Hippocampal formation (tissue), 2 donors: ENCODE results near the gene ADPGK.
"Not testable (repeated sequence)": the region's sequence is repeated elsewhere in the genome, so short reads cannot be mapped to it uniquely, and the experiment has no call there.

ENCODE experiments used
- DNase-seq, 2 donors: peaks; one replicate each; lab custom pipeline; 2025; lab: John Stamatoyannopoulos, UW

ADPGK gene

GRCh38 chr15:72783640-72784455 is at the start of gene ADPGK:
TSS of gene ADPGK (minus strand) at chr15:72783758. CDS start at chr15:72783691, 67 bp downstream.
- peak; percentile 84 to 90 for DNase-seq

GRCh38 chr15:72827226-72827625 is 43.7 kb upstream of the ADPGK start:
- DNase-seq, result peak in 1 of 2 donors; percentile 21

GRCh38 chr15:72826611-72827010 is 43.1 kb upstream of the ADPGK start:
- DNase-seq, result no peak

GRCh38 chr15:72825829-72826228 is 42.3 kb upstream of the ADPGK start:
- DNase-seq, result no peak

GRCh38 chr15:72824781-72825180 is 41.2 kb upstream of the ADPGK start:
- DNase-seq, result no peak

- no peak for DNase-seq
Measured at GRCh38 chr15:72824112-72824511, 40.6 kb upstream of the ADPGK start.

GRCh38 chr15:72820278-72820677 is 36.7 kb upstream of the ADPGK start:
- DNase-seq, result no peak

GRCh38 chr15:72818632-72819031 is 35.1 kb upstream of the ADPGK start:
- DNase-seq, result no peak

GRCh38 chr15:72813345-72814004 is 29.9 kb upstream of the ADPGK start:
- no peak for DNase-seq

- DNase-seq, result no peak
Measured at GRCh38 chr15:72809329-72809728, 25.8 kb upstream of the ADPGK start.

- DNase-seq, result not testable (repeated sequence)
Measured at GRCh38 chr15:72807346-72807745, 23.8 kb upstream of the ADPGK start.

- DNase-seq, result no peak
Measured at GRCh38 chr15:72803006-72803405, 19.4 kb upstream of the ADPGK start.

GRCh38 chr15:72801590-72802325 is 18.2 kb upstream of the ADPGK start:
- DNase-seq, result no peak

GRCh38 chr15:72800833-72801481 is 17.4 kb upstream of the ADPGK start:
- no peak for DNase-seq

- DNase-seq, result no peak
Measured at GRCh38 chr15:72797834-72798233, 14.3 kb upstream of the ADPGK start.

GRCh38 chr15:72797338-72797689 is 13.8 kb upstream of the ADPGK start:
- DNase-seq, result no peak

- peak in 1 of 2 donors; percentile 12 for DNase-seq
Measured at GRCh38 chr15:72796515-72797337, 13.2 kb upstream of the ADPGK start.

- no peak for DNase-seq
Measured at GRCh38 chr15:72796210-72796514, 12.6 kb upstream of the ADPGK start.

GRCh38 chr15:72793766-72794660 is 10.5 kb upstream of the ADPGK start:
- DNase-seq, result no peak

GRCh38 chr15:72792431-72792830 is 8.9 kb upstream of the ADPGK start:
- no peak for DNase-seq
